H1 (cell line): ENCODE measurements around the gene RCBTB1. TPM values are rescaled to one million over a fixed set of nuclear protein-coding genes. Genes with fewer than 3 reads are reported as not detected.

ENCODE experiments used
- CTCF ChIA-PET: fragments of 300-600 bp; sonication (Branson Sonifier 250); formaldehyde crosslinking; loops from one replicate; lab custom pipeline; 2021; ENCODE audit not compliant: partially characterized antibody; lab: Charles Lee
- POLR2A ChIA-PET: fragments of 300-600 bp; sonication (Branson Sonifier 250); formaldehyde crosslinking; loops from one replicate; lab custom pipeline; 2021; ENCODE audit warnings: inconsistent platforms; ENCODE audit not compliant: partially characterized antibody; lab: Charles Lee
- DNase-seq, 2 experiments: peaks; one replicate each; pipeline versions ENCODE4 v3.0.0 to v3.0.0-alpha.2; 2010 to 2022; ENCODE audit warnings: low spot score in 2 of 2, low read depth in 1 of 2, mixed read lengths in 1 of 2
- FAIRE-seq: peaks from 2 replicates; lab custom pipeline; 2011; peaks lifted over from hg19 to GRCh38; lab: Jason Lieb, UNC
- H2AFZ ChIP-seq: 2 replicates; pipeline ENCODE4 v1.8.1; 2012; ENCODE audit warnings: low read length, inconsistent platforms
- H2AK5ac ChIP-seq: 2 replicates; pipeline ENCODE4 v1.6.1; 2013; ENCODE audit warnings: low read depth, low read length
- H2BK120ac ChIP-seq: replicated peaks from 2 replicates; pipeline ENCODE3; 2013; ENCODE audit warnings: low read depth, low read length, inconsistent platforms
- H2BK12ac ChIP-seq: 2 replicates; pipeline ENCODE4 v1.6.1; 2013; ENCODE audit warnings: low read depth, low read length
- H2BK15ac ChIP-seq: 2 replicates; pipeline ENCODE4 v1.6.1; 2013; ENCODE audit warnings: low read length
- H2BK20ac ChIP-seq: 2 replicates; pipeline ENCODE4 v1.6.1; 2013; ENCODE audit warnings: low read length
- H2BK5ac ChIP-seq: 2 replicates; pipeline ENCODE4 v1.6.1; 2013; ENCODE audit warnings: low read depth, low read length
- H3K14ac ChIP-seq: 2 replicates; pipeline ENCODE4 v1.6.1; 2013; ENCODE audit warnings: inconsistent platforms; ENCODE audit not compliant: insufficient read length
- H3K18ac ChIP-seq: 2 replicates; pipeline ENCODE4 v1.6.1; 2013; ENCODE audit warnings: low read length; ENCODE audit errors: extremely low read depth
- H3K23ac ChIP-seq: 2 replicates; pipeline ENCODE4 v1.6.1; 2013; ENCODE audit warnings: inconsistent platforms; ENCODE audit not compliant: insufficient read length
- H3K23me2 ChIP-seq: 2 replicates; pipeline ENCODE4 v1.6.1; 2013; ENCODE audit warnings: low read depth, low read length
- H3K27ac ChIP-seq: 2 replicates; pipeline ENCODE4 v1.6.1; 2011; ENCODE audit warnings: low read depth, low read length, inconsistent platforms
- H3K27me3 ChIP-seq, 4 experiments: replicated peaks in 1 of 4; 1 replicate in 1 of 4; 2 replicates in 3 of 4; pipeline versions ENCODE4 v1.6.1 to v1.8.1; 2011 to 2013; ENCODE audit warnings: low read length in 3 of 4, mild to moderate bottlenecking in 3 of 4, inconsistent platforms in 2 of 4, mixed read lengths in 2 of 4, moderate library complexity in 1 of 4; ENCODE audit not compliant: control insufficient read depth in 3 of 4, insufficient read depth in 3 of 4; ENCODE audit errors: extremely low read depth in 1 of 4
- H3K36me3 ChIP-seq, 4 experiments: 2 replicates each; pipeline versions ENCODE4 v1.6.1 to v1.8.1; 2011 to 2013; ENCODE audit warnings: mild to moderate bottlenecking in 4 of 4, low read length in 3 of 4, moderate library complexity in 2 of 4, control low read depth in 1 of 4, inconsistent platforms in 1 of 4; ENCODE audit not compliant: insufficient read depth in 4 of 4, control insufficient read depth in 2 of 4
- H3K4ac ChIP-seq: replicated peaks from 2 replicates; pipeline ENCODE3; 2013; ENCODE audit warnings: low read length, low read depth, mixed read lengths, inconsistent platforms; ENCODE audit not compliant: insufficient read length
- H3K4me1 ChIP-seq, 4 experiments: replicated peaks in 1 of 4; 1 replicate in 1 of 4; 2 replicates in 3 of 4; pipeline versions ENCODE4 v1.6.1 to v1.8.1; 2011 to 2013; ENCODE audit warnings: low read length in 3 of 4, inconsistent platforms in 2 of 4, mixed read lengths in 1 of 4; ENCODE audit not compliant: insufficient read depth in 4 of 4, control insufficient read depth in 3 of 4
- H3K4me2 ChIP-seq, 2 experiments: 2 replicates each; pipeline versions ENCODE4 v1.6.1 to v1.8.1; 2011 to 2013; ENCODE audit warnings: low read depth in 2 of 2, low read length in 2 of 2, control low read depth in 1 of 2, inconsistent platforms in 1 of 2, mild to moderate bottlenecking in 1 of 2; ENCODE audit not compliant: insufficient read depth in 1 of 2
- H3K4me3 ChIP-seq, 4 experiments: fragments of 200-600, 300-600 bp in 1 of 4; sonication (generic), shearing (Covaris generic), sonication (Bioruptor Twin) in 1 of 4; 2 replicates each; pipeline versions ENCODE4 v1.5.1 to v1.8.1; 2011 to 2016; ENCODE audit warnings: low read length in 4 of 4, low read depth in 3 of 4, control low read depth in 2 of 4, inconsistent platforms in 2 of 4, mild to moderate bottlenecking in 2 of 4, mixed read lengths in 1 of 4, moderate library complexity in 1 of 4; ENCODE audit not compliant: insufficient read depth in 2 of 4; ENCODE audit errors: extremely low read depth in 1 of 4
- H3K56ac ChIP-seq: replicated peaks from 2 replicates; pipeline ENCODE3; 2013; ENCODE audit warnings: low read depth, mild to moderate bottlenecking, mixed read lengths, low read length, inconsistent platforms; ENCODE audit not compliant: insufficient read length
- H3K79me1 ChIP-seq: 2 replicates; pipeline ENCODE4 v1.6.1; 2013; ENCODE audit warnings: low read depth, low read length, control low read depth
- H3K79me2 ChIP-seq, 2 experiments: 2 replicates each; pipeline versions ENCODE4 v1.6.1 to v1.8.1; 2012 to 2013; ENCODE audit warnings: low read length in 2 of 2, mild to moderate bottlenecking in 2 of 2, inconsistent platforms in 1 of 2; ENCODE audit not compliant: insufficient read depth in 2 of 2, control insufficient read depth in 1 of 2
- H3K9ac ChIP-seq, 4 experiments: replicated peaks in 1 of 4; 1 replicate in 1 of 4; 2 replicates in 3 of 4; pipeline versions ENCODE4 v1.6.1 to v1.8.1; 2011 to 2013; ENCODE audit warnings: low read depth in 3 of 4, low read length in 3 of 4, control low read depth in 2 of 4, mild to moderate bottlenecking in 2 of 4, moderate library complexity in 2 of 4, inconsistent platforms in 1 of 4; ENCODE audit errors: extremely low read depth in 1 of 4
- H3K9me3 ChIP-seq, 2 experiments: 2 replicates each; pipeline versions ENCODE4 v1.6.1 to v1.8.1; 2012 to 2013; ENCODE audit warnings: mild to moderate bottlenecking in 2 of 2, moderate library complexity in 2 of 2, control low read depth in 1 of 2, inconsistent platforms in 1 of 2, low read depth in 1 of 2, low read length in 1 of 2, mixed read lengths in 1 of 2; ENCODE audit not compliant: insufficient read depth in 2 of 2
- H4K20me1 ChIP-seq, 2 experiments: replicated peaks in 1 of 2; 2 replicates each; pipeline versions ENCODE3 to v1.8.1; 2011 to 2013; ENCODE audit warnings: inconsistent platforms in 2 of 2, low read length in 2 of 2, mild to moderate bottlenecking in 1 of 2; ENCODE audit not compliant: insufficient read depth in 2 of 2, control insufficient read depth in 1 of 2
- H4K5ac ChIP-seq: 2 replicates; pipeline ENCODE4 v1.6.1; 2013; ENCODE audit warnings: low read length, low read depth, mixed read lengths, inconsistent platforms; ENCODE audit not compliant: insufficient read length
- H4K8ac ChIP-seq: 2 replicates; pipeline ENCODE4 v1.8.0; 2013; ENCODE audit warnings: mild to moderate bottlenecking, moderate library complexity, low read length, inconsistent platforms; ENCODE audit not compliant: insufficient read depth; ENCODE audit errors: extremely low read depth
- H4K91ac ChIP-seq: replicated peaks from 2 replicates; pipeline ENCODE3; 2013; ENCODE audit warnings: low read length, mixed read lengths, inconsistent platforms; ENCODE audit not compliant: insufficient read length
- BCL11A ChIP-seq, 2 experiments: IDR thresholded peaks; one replicate each; pipeline ENCODE4 v1.6.1; 2011; ENCODE audit warnings: low read depth in 2 of 2, low read length in 2 of 2, mild to moderate bottlenecking in 2 of 2
- SP1 ChIP-seq: IDR thresholded peaks from 2 replicates; pipeline ENCODE4 v1.6.1; 2011; ENCODE audit warnings: low read depth, low read length
- whole genome bisulfite sequencing, 2 experiments: shearing (Covaris generic) in 1 of 2; methylation state at CpG; one replicate each; pipeline versions ENCODE4 v1.1.6 to v1.1.7; 2013 to 2015; ENCODE audit warnings: low lambda C conversion rate in 2 of 2, mixed read lengths in 2 of 2, inconsistent platforms in 1 of 2, low coverage in 1 of 2, missing lambda C conversion rate in 1 of 2; ENCODE audit not compliant: insufficient replicate concordance in 2 of 2, insufficient coverage in 1 of 2, insufficient read length in 1 of 2; ENCODE audit errors: extremely low coverage in 1 of 2, missing lambda C conversion rate in 1 of 2; 5-methylcytosine and 5-hydroxymethylcytosine counted together
- polyA plus RNA-seq, 7 experiments: library from polyadenylated mRNA; depleted of rRNA in 3 of 7; stranded (reverse) in 5 of 7; unstranded in 2 of 7; fragments of >200 nt in 5 of 7; fragments of 200-250 nt in 2 of 7; gene quantifications; 1 replicate in 5 of 7; 2 replicates in 1 of 7; 4 replicates in 1 of 7; pipeline versions ENCODE4 v1.2.1 to v1.2.3, GENCODE V29; 2011 to 2013; ENCODE audit warnings: missing spikeins in 2 of 7, mixed read lengths in 2 of 7
- total RNA-seq: library from RNA; stranded (reverse); fragmentation: NEBNext Ultra II Directional; extraction: Animal tissue kit (Norgen Biotek cat#: 25700); gene quantifications from 2 replicates; pipeline ENCODE4 v1.2.1, GENCODE V29; 2021

Gene RCBTB1
- total and polyA plus RNA-seq, 2 of the 8 experiments (the other 6 are each of a cell fraction or from before 2014, with no cell fraction given): 13.7 to 29.8 TPM

GRCh38 chr13:49597043-49597641, 11.8 kb upstream of the RCBTB1 start:
- Histone ChIP-seq H3K9me3 (no peaks in the 10 kb centered on the region), H2BK20ac (no peak overlapping the region), H3K18ac (no peak overlapping the region), H3K4me3 (no peak overlapping the region), H3K4me2 (no peak overlapping the region), H3K14ac (no peak overlapping the region), H2BK15ac (no peak overlapping the region), H4K5ac (no peak overlapping the region), H3K79me2 (no peaks in the 10 kb centered on the region), H3K27ac (no peak overlapping the region), H3K27me3 (no peaks in the 10 kb centered on the region; a peak in 1 of 7 replicates), H3K79me1 (no peaks in the 10 kb centered on the region), H4K8ac (no peak overlapping the region), H4K91ac (no peak overlapping the region), H3K23ac (no peak overlapping the region), H3K4ac (no peak overlapping the region), H3K23me2 (no peaks in the 10 kb centered on the region), H2AK5ac (no peak overlapping the region), H2AFZ (no peak overlapping the region), H2BK12ac (no peak overlapping the region), H3K4me1 (no peaks in the 10 kb centered on the region), H4K20me1 (no peaks in the 10 kb centered on the region), H3K36me3 (no peaks in the 10 kb centered on the region), H3K9ac (no peak overlapping the region), H2BK120ac (no peak overlapping the region), H3K56ac (no peak overlapping the region), H2BK5ac (no peak overlapping the region)
- 88% methylated on average over 11 of the region's 11 CpGs; no CpG with 5 or more reads in 1 of the 2 experiments for WGBS, 2 experiments
- CTCF ChIA-PET: interaction anchor here (1.8 kb wide), 1 partner anchor 10 kb away, joined by 9 read pairs; no protein-coding TSS in a partner anchor
- no peak for FAIRE-seq
- DNase-seq: no peak
- POLR2A ChIA-PET: interaction anchor here (0.8 to 2.2 kb wide), 3 partner anchors 8 to 38 kb away, joined by 3 to 9 read pairs (median 3); partner anchors contain the start of gene RCBTB1
- no peak for TF ChIP-seq SP1
- no peak for TF ChIP-seq BCL11A (IDR thresholded peaks at IDR 0.05; ENCODE audit: low read depth in 2 of 2, low read length in 2 of 2)
